MM.1S (cell line): ENCODE results near the gene TSGA10IP.

Source experiments
- CTCF ChIP-seq: fragments of 300-600 bp; sonication (generic); IDR thresholded peaks from 2 replicates; pipeline ENCODE4 v1.5.1; 2016; ENCODE audit warnings: antibody characterized with exemption, low read length, mixed read lengths
- EZH2 ChIP-seq: fragments of 300-600 bp; sonication (generic); optimal IDR thresholded peaks from 2 replicates; pipeline ENCODE3; 2017; ENCODE audit warnings: low read depth, mild to moderate bottlenecking, antibody characterized with exemption, low read length, mixed read lengths

- TF ChIP-seq CTCF (no peak), EZH2 (no peak)
These were observed 58.0 kb downstream of the TSGA10IP start for GRCh38 chr11:66003291-66003690.
